Omental fat pad (tissue), 4 donors: ENCODE measurements around the gene LMAN2L. TPM values are rescaled to one million over a fixed set of nuclear protein-coding genes. Genes with fewer than 3 reads are reported as not detected.

Experiments used
- ATAC-seq: fragments of 150-250 bp; one replicate; pipeline ENCODE4 v1.9.1; 2016; ENCODE audit warnings: mild to moderate bottlenecking, moderate library complexity; ENCODE audit not compliant: low FRiP score
- DNase-seq: peaks from one replicate; pipeline ENCODE4 v3.0.0-alpha.2; 2019; ENCODE audit warnings: low spot score
- CTCF ChIP-seq, 3 donors: fragments of 450-650 bp; IDR thresholded peaks; one replicate each; pipeline ENCODE4 v1.5.1; 2016 to 2017; ENCODE audit warnings: antibody characterized with exemption in 3 of 3, mild to moderate bottlenecking in 3 of 3, moderate library complexity in 2 of 3
- total RNA-seq, 4 donors: library from RNA; depleted of rRNA; stranded (reverse); fragments of >200 nt; gene quantifications; one replicate each; pipeline ENCODE4 v1.1.0, GENCODE V29; 2016

The LMAN2L gene
- total RNA-seq, 4 donors from 2014 or later: 9.1 to 16.8 (median 11.5) TPM

GRCh38 chr2:96693286-96694200 is 46.3 kb downstream of the LMAN2L start:
- DNase-seq (no peak), ATAC-seq (no peak)
- no peak for TF ChIP-seq CTCF (IDR thresholded peaks at IDR 0.05)

- DNase-seq (no peak), ATAC-seq (no peak)
- TF ChIP-seq CTCF (IDR thresholded peaks at IDR 0.05): no peak
Measured at GRCh38 chr2:96692094-96692971, 47.5 kb downstream of the LMAN2L start.

- no peak for TF ChIP-seq CTCF (IDR thresholded peaks at IDR 0.05)
- ATAC-seq (no peak), DNase-seq (no peak)
Measured at GRCh38 chr2:96691022-96691612, 48.7 kb downstream of the LMAN2L start.

- DNase-seq: no peak
- no peak for ATAC-seq
- TF ChIP-seq CTCF (IDR thresholded peaks at IDR 0.05): no peak
Measured at GRCh38 chr2:96690306-96691021, 49.4 kb downstream of the LMAN2L start.

GRCh38 chr2:96689431-96689991 is 50.4 kb downstream of the LMAN2L start:
- TF ChIP-seq CTCF (IDR thresholded peaks at IDR 0.05): no peak
- DNase-seq: no peak
- no peak for ATAC-seq
